Mononuclear cell (primary cell): ENCODE results near the gene PDE2A. TPM values are rescaled to one million over a fixed set of nuclear protein-coding genes. Genes with fewer than 3 reads are reported as not detected.
"Not testable (repeated sequence)": the region's sequence is repeated elsewhere in the genome, so short reads cannot be mapped to it uniquely, and the experiment has no call there.

ENCODE experiments used
- H3K27me3 ChIP-seq: 2 replicates; pipeline ENCODE4 v1.6.0; 2011; ENCODE audit warnings: low read length, control low read depth; ENCODE audit not compliant: insufficient read depth
- H3K4me1 ChIP-seq: 2 replicates; pipeline ENCODE4 v1.5.1; 2011; ENCODE audit warnings: mild to moderate bottlenecking, low read length, control low read depth; ENCODE audit not compliant: insufficient read depth
- H3K4me3 ChIP-seq: 2 replicates; pipeline ENCODE4 v1.5.1; 2011; ENCODE audit warnings: mild to moderate bottlenecking, low read length, moderate library complexity
- H3K9me3 ChIP-seq: 2 replicates; pipeline ENCODE4 v1.5.1; 2011; ENCODE audit warnings: low read depth, mild to moderate bottlenecking, control low read depth, low read length
- total RNA-seq: library from RNA; depleted of rRNA; stranded (reverse); fragments of >200 nt; gene quantifications from one replicate; pipeline ENCODE4 v1.2.3, GENCODE V29; 2012

The PDE2A gene
- total RNA-seq, 1 donor: 3.7 TPM

DNA sequence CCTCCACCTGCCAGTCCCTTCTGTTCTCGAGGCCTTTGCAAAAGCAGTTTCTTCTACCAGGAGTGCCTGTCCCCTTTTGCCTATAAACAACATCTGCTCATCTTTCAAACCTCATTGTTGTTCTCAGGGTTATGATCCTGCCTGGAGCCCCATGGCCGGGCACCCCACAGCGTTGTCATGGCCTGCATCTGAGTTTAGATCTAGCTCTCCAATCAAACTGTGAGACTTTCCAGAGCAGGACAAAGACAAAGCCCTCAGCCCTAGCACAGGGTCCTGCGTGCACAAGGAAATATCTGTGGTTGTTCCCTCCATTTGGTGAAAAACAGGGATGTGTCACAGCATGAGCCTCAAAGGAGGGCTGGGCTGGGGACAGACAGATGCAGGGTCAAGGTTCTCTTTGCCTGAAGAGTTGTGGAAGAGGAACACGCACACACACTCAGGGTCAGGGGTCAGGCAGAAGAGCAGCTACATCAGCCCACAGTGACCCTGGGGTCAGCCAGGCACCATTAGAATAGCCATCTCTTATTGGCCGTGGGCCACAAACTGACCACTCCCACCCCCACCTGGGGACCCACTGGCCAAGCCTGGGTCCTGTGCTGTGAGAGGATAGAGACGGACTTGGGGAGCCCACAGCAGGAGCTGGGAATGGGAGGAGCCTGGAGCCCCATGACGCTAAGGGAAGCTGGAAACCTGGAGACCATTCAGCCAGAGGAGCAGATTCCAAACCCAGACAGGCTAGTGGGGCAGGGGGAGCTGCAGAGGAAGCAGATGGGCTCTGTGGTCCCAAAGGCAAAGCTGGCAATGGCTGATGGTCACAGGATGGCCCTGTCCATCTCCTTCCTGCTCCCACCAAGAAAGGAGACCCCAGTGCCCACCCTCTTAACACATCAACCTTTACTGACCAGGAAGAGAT lies 99.4 kb downstream of the PDE2A start:
- H3K4me1 ChIP-seq: peaks cover 12% of the 10 kb centered on the region
- no peak overlapping the region for H3K4me3 ChIP-seq

DNA sequence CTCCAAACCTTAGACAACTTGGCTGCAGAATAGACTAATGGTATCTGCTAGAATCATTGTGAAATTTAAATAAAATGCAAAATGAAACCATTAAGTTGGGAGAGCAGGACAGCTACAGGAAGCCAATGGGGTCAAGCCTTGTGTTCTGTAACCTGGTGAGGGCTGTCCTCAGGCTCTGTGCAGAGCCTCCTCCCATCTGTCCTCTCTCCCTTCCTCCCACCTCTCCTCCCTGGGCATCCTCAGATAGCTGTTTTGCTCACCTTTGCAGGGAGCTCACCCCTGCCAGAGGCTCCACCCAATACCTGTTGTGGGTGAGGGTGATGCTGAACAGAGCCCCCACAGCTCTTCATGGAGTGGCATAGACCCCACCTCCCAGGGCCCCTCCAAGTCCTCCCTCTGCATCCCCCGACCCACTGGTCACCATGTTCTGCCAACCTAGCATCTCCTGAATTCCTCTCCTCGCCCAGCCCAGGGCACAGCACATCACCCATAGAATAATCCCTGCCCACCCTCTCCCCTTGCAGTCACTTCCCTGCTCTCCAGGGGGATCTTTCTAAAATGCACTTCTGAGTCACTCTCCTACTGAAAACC lies 100.3 kb downstream of the PDE2A start:
- H3K4me3 ChIP-seq: no peak overlapping the region
- no peaks in the 10 kb centered on the region for H3K27me3 ChIP-seq
- peaks cover 21% of the 10 kb centered on the region for H3K4me1 ChIP-seq
- H3K9me3 ChIP-seq: no peaks in the 10 kb centered on the region

More for the DNA sequence above, 99.4 kb downstream of the PDE2A start:
- H3K9me3 ChIP-seq: no peaks in the 10 kb centered on the region
- no peaks in the 10 kb centered on the region for H3K27me3 ChIP-seq

GRCh38 chr11:72573072-72573854 lies 101.0 kb downstream of the PDE2A start:
- no peaks in the 10 kb centered on the region for H3K9me3 ChIP-seq
- peaks cover 22% of the 10 kb centered on the region for H3K4me1 ChIP-seq
- H3K27me3 ChIP-seq: no peaks in the 10 kb centered on the region
- H3K4me3 ChIP-seq: no peak overlapping the region

GRCh38 chr11:72572540-72572939 lies 101.7 kb downstream of the PDE2A start:
- not testable (repeated sequence) for H3K4me3 ChIP-seq, H3K9me3 ChIP-seq, H3K27me3 ChIP-seq
- peaks cover 22% of the 10 kb centered on the region for H3K4me1 ChIP-seq

GRCh38 chr11:72570893-72571661 lies 103.1 kb downstream of the PDE2A start:
- peaks cover 22% of the 10 kb centered on the region for H3K4me1 ChIP-seq
- no peaks in the 10 kb centered on the region for H3K27me3 ChIP-seq
- no peaks in the 10 kb centered on the region for H3K9me3 ChIP-seq
- H3K4me3 ChIP-seq: no peak overlapping the region

DNA sequence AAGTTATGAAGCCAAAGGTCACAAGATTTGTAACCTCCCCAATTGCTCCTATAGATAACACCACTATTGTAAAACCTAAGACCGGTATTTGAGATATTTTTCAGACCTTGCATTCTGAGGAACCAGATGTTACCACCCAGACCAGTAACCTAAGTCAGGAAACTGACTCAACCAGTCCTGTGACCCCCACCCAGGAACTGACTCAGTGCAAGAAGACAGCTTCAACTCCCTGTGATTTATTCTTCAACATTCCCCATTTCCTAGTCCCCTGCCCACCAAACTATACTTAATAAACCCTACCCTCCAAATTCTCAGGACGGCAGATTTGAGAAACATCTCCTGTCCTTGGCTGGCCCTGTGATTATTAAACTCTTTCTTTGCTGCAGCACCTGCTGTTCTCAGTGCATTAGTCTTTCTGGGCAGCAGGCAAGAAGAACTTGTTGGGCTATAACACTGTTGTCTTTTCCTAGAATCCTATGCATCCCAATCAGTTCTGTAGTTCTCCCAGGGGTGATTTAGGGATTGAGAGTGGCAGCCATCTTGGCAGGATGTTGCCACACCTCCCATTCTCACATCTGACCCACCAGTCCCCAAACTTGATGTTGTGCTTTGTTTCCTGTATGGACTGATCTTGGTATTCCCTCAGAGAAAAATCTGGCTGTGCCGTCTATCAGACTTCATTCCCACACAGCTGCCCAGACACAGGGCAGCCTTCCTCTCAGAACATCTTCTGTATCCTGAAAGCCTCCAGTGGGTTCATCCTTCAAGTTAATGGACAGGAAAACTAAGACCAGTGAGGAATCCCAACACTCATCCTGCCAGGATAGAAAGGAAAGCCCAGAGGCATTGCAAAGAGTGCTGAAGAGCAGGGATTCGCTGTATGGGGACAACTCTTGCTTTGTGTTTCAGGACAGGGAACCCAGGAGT lies 104.0 kb downstream of the PDE2A start:
- no peaks in the 10 kb centered on the region for H3K9me3 ChIP-seq
- peaks cover 22% of the 10 kb centered on the region for H3K4me1 ChIP-seq
- no peak overlapping the region for H3K4me3 ChIP-seq
- H3K27me3 ChIP-seq: no peaks in the 10 kb centered on the region

- Histone ChIP-seq H3K4me1 (peaks cover 22% of the 10 kb centered on the region), H3K9me3 (no peaks in the 10 kb centered on the region), H3K4me3 (no peak overlapping the region), H3K27me3 (no peaks in the 10 kb centered on the region)
Measured at GRCh38 chr11:72568861-72569260, 105.4 kb downstream of the PDE2A start.

GRCh38 chr11:72562431-72562830 lies 111.8 kb downstream of the PDE2A start:
- Histone ChIP-seq H3K4me3 (no peak overlapping the region), H3K4me1 (no peaks in the 10 kb centered on the region), H3K9me3 (no peaks in the 10 kb centered on the region)

DNA sequence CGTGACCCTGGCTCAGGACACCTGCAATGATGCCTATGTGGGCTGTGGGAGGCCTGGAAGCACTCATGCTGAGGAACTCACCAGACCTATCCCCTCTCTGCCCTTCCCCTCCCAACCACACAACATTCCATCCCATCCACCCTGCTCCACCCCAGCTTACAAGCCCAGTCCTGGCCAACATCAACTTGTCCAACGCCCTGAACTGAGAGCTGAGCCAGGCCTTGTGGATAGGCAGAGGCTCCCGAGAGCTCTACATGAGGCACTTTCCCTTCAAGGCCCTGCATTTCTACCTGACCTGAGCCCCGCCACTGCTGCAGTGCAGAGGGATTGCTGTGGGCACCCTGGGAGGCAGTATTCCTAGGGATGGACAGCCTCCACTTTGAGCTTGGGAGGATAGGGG lies 112.4 kb downstream of the PDE2A start:
- H3K4me1 ChIP-seq: no peaks in the 10 kb centered on the region
- H3K27me3 ChIP-seq: no peaks in the 10 kb centered on the region
- H3K9me3 ChIP-seq: no peaks in the 10 kb centered on the region
- no peak overlapping the region for H3K4me3 ChIP-seq

More at GRCh38 chr11:72562431-72562830, 111.8 kb downstream of the PDE2A start:
- H3K27me3 ChIP-seq: no peaks in the 10 kb centered on the region

DNA sequence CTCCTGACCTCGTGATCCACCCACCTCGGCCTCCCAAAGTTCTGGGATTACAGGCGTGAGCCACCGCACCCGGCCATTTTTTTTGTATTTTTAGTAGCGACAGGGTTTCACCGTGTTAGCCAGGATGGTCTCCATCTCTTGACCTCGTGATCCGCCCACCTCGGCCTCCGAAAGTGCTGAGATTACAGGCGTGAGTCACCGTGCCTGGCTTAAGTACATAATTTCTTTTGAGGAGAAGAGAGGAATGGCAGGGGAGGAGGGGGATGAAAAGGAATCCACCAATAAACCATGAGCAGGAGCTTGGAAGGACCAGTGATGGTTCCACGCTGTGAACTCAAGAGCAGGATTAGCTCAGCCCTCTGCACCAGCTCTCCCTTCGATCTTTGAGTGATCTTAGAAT lies 113.4 kb downstream of the PDE2A start:
- not testable (repeated sequence) for H3K9me3 ChIP-seq, H3K4me1 ChIP-seq, H3K27me3 ChIP-seq, H3K4me3 ChIP-seq

DNA sequence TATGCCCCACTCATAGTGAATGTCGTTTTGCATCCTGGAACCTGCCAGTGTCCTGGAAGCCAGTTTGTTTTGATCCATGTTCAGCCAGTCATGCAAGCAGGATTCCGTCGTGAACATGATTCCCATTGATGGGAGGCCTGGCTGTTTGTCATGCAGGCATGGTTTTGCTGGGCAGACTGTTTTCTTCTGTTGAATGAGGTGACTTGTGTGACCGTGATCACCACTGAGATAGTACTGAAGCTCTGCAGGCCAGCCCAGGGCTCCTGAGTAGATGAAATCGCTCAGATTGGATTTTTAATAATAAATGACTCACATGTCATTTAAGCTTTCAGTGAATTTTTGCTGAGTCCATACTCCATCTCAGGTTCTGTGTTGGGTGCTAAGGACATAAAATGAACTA lies 117.8 kb downstream of the PDE2A start:
- Histone ChIP-seq H3K9me3 (no peaks in the 10 kb centered on the region), H3K4me1 (peaks cover 3% of the 10 kb centered on the region), H3K4me3 (no peak overlapping the region), H3K27me3 (no peaks in the 10 kb centered on the region)

DNA sequence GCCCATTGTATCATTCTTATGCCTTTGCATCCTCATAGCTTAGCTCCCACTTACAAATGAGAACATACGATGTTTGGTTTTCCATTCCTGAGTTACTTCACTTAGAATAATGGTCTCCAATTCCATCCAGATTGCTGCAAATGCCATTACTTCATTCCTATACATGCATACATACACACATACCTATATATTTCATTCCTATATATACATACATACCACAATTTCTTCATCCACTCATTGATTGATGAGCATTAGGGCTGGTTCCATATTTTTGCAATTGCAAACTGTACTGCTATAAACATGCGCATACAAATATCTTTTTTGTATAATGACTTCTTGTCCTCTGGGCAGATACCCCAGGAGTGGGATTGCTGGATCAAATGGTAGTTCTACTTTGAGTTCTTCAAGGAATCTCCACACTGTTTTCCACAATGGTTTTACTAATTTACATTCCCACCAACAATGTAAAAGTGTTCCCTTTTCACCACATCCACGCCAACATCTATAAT lies 119.2 kb downstream of the PDE2A start:
- H3K27me3 ChIP-seq, H3K9me3 ChIP-seq, H3K4me3 ChIP-seq, H3K4me1 ChIP-seq: not testable (repeated sequence)

DNA sequence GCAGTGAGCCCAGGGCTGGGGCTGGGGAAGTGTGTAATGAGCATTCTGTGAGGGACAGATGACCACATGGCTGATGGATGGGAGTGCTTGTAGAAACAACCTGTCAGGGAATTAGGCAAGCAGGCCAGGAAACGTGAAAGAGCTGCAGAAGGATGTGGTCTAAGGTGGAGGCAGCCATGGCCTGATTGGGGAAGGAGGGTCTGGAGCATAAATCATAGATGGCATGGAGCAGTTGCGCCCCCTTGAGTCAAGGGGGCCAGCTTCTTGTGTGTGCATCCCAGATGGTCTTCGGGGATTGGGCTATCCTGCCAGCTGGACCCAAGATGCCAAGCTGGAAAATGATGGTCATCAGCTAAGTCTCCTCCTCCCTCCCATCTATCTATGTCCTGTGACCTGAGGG lies 120.5 kb downstream of the PDE2A start:
- Histone ChIP-seq H3K4me1 (peaks cover 3% of the 10 kb centered on the region), H3K4me3 (no peak overlapping the region), H3K27me3 (no peaks in the 10 kb centered on the region), H3K9me3 (no peaks in the 10 kb centered on the region)
